GM12874 (cell line): ENCODE results near the gene SPAG16.

Experiments used
- CTCF ChIP-seq: IDR thresholded peaks from 2 replicates; pipeline ENCODE4 v1.5.1; 2011; ENCODE audit warnings: low read depth, mild to moderate bottlenecking, control low read depth, low read length, moderate library complexity; ENCODE audit not compliant: insufficient read depth

The SPAG16 gene

GRCh38 chr2:213242653-213243052 lies 41.6 kb upstream of the SPAG16 start:
- TF ChIP-seq CTCF, result no peak

- TF ChIP-seq CTCF, result no peak
Measured at GRCh38 chr2:213243189-213244044, 40.8 kb upstream of the SPAG16 start.

- peak; percentile 51; the same call in 1 of the 2 replicates for TF ChIP-seq CTCF
Measured at GRCh38 chr2:213246497-213247281, 37.6 kb upstream of the SPAG16 start.

GRCh38 chr2:213247566-213247965 lies 36.7 kb upstream of the SPAG16 start:
- TF ChIP-seq CTCF, result no peak

- TF ChIP-seq CTCF, result no peak
Measured at GRCh38 chr2:213248637-213249036, 35.6 kb upstream of the SPAG16 start.

GRCh38 chr2:213249502-213249901 lies 34.8 kb upstream of the SPAG16 start:
- TF ChIP-seq CTCF, result no peak

GRCh38 chr2:213251618-213252017 lies 32.6 kb upstream of the SPAG16 start:
- peak; percentile 32; the same call in 1 of the 2 replicates for TF ChIP-seq CTCF
